ENCODE data around the gene UROC1.
A peak's percentile ranks its signal among the peaks of the same experiment; 100 is the strongest.

Gene UROC1

DNA sequence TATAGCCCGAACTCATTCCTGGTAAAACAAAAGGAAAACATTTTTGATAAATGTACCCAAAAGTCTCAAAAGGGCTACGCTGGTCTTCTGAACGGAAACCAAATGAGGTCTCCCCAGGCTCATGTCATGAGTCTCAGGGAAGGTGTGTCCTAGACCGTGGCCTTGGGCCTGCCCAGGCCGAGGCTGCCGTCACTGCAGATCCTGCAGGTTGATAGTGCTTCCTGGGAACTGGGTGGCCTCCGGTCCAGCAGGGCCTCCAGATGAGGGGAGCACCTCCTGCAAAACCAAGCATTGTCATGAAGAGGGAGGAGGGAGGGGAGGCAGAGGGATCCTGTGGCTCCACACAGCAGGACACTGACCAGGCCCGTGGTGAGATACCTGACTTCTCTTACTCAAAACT is 79.4 kb downstream of the UROC1 start:
- DNase-seq, result no peak

GRCh38 chr3:126436826-126437717 is 80.5 kb downstream of the UROC1 start:
- peak; percentile 32 for DNase-seq

DNA sequence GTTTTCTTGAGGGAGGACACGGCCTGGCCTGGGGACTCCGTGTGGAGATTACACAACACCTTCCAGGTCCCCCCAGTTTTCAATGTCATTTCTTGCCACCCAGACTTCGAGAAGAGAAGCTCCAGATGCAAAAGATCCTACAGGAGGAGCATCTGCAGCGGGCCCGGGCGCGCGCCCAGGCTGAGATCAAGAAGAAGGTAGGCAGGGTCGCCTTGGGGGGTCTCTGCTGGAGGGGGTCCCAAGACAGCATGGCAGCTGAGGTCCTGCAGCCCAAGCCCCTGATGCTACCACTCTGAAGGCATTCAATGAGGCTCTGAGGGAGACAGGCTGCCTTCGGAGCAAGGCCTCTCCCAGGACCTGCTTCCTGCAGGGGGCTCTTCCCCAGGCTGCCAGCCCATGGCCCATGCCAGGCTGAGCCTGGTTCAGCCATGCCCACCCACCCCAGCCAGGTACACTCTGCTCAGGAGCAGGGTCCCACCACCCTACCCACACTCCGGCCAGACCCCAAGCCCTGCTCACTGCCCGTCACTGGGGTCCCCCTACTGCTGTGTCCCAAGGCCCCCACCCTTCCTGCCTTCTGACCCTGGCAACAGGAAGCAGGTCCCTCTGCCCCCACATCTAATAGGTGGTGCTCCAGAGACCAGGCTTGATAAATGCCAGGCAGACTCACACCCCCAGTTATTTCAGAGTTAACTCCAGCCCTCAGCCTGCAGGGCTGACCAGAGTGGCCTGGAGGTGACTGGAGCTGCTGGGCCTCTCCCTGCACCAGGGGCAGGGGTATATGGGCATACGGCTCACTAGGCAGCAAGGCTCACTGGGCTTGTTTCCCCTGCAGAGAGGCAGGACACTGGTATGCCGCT is 81.9 kb downstream of the UROC1 start:
- DNase-seq, result peak; percentile 42

DNA sequence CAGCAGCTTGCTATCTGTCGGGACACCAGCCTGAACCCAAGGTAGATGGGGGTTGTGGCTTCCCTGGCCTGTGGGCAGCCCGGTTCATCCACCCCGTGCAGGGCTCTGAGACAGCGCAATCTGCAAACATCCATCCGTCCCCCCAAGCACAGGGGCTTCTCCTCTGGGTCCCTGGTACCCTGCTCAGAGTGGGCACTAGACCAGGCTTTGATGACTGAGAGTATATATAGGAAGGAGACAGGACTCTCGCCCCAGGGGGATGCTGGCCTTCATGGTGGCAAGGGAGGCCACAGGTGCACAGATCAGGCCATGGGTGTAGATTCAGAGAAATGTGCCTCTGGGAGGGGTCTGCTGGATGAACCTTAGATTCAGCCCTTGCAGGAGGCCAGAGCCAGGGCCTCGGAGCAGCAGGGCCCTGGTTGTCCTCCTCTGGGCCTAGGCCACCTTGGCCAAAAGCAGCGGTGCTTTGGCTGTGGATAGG is 82.6 kb downstream of the UROC1 start:
- peak; percentile 40 for DNase-seq

DNA sequence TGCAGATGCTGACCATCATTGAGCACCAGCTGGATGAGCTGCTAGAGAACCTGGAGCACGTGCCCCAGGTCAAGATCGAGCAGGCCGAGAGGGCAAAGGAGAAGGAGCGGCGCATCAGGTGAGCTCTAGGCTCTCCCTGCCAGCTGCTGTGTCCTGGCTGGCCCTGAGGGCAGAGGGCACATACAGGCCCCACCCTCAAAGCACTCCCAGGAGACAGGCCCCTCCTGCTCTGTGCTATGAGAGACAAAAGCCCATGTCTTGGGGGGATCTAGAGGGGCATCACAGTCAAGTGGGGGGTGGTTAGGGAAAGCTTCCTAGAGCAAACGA is 83.3 kb downstream of the UROC1 start:
- no peak for DNase-seq

GRCh38 chr3:126433496-126434263 is 83.9 kb downstream of the UROC1 start:
- peak; percentile 46 for DNase-seq

GRCh38 chr3:126433105-126433430 is 84.5 kb downstream of the UROC1 start:
- no peak for DNase-seq

DNA sequence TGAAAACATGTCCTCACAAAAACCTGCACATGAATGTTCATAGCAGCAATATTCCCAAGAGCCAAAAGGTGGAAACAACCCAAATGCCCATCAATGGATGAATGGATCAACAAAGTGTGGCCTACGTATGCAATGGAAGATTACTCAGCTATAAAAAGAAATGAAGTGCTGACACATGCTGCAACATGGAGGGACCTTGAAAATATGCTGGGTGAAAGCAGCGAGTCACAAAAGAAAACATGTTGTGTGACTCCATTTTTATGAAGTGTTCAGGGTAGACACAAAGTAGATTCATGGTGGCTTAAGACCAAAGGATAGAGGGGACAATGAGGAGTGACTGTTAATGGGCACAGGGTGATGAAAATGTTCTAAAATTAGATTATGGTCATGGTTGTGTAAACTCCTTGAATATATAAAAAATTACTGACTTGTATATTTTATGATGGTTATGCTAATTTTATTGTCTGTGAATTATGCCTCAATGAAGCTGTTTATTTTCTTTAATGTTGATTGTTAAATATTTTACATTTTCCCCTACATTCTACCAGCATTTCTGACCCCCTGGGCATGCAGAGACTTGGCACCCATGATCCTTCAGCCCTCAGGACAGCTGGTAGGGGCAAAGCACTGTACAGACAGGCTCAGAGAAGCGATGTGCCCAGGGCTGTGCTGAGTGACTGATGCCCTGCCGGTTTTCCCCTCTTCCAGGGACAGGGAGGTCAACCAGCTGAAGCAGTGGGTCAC is 85.0 kb downstream of the UROC1 start:
- DNase-seq, result no peak
